EH (cell line): ENCODE data around the gene SYCP3.
A peak's percentile ranks its signal among the peaks of the same experiment; 100 is the strongest.
"Not testable (repeated sequence)": the region's sequence is repeated elsewhere in the genome, so short reads cannot be mapped to it uniquely, and the experiment has no call there.

Experiments used
- DNase-seq: peaks from one replicate; pipeline ENCODE4 v3.0.0-alpha.2; 2015; ENCODE audit warnings: low read depth

The SYCP3 gene

GRCh38 chr12:101713059-101713682 lies 26.1 kb downstream of the SYCP3 start:
- DNase-seq: no peak

GRCh38 chr12:101710288-101710687 lies 29.0 kb downstream of the SYCP3 start:
- DNase-seq: no peak

GRCh38 chr12:101707131-101707782 lies 32.0 kb downstream of the SYCP3 start:
- no peak for DNase-seq

GRCh38 chr12:101706403-101706802 lies 32.9 kb downstream of the SYCP3 start:
- DNase-seq: no peak

- no peak for DNase-seq
Measured at GRCh38 chr12:101703487-101703886, 35.8 kb downstream of the SYCP3 start.

- no peak for DNase-seq
Measured at GRCh38 chr12:101700299-101700820, 38.9 kb downstream of the SYCP3 start.

- DNase-seq: peak; percentile 27
Measured at GRCh38 chr12:101698800-101699347, 40.4 kb downstream of the SYCP3 start.

- peak; percentile 34 for DNase-seq
Measured at GRCh38 chr12:101697930-101698799, 41.1 kb downstream of the SYCP3 start.

- peak; percentile 58 for DNase-seq
Measured at GRCh38 chr12:101697197-101697929, 41.9 kb downstream of the SYCP3 start, which contains the start of gene CHPT1. Gene CHPT1, plus strand, starts transcription at chr12:101697640. Its CDS starts 222 bp downstream, at chr12:101697862.

- no peak for DNase-seq
Measured at GRCh38 chr12:101696251-101697196, 42.7 kb downstream of the SYCP3 start.

- no peak for DNase-seq
Measured at GRCh38 chr12:101695706-101696105, 43.6 kb downstream of the SYCP3 start.

- DNase-seq: no peak
Measured at GRCh38 chr12:101694986-101695385, 44.3 kb downstream of the SYCP3 start.

- no peak for DNase-seq
Measured at GRCh38 chr12:101694297-101694848, 44.9 kb downstream of the SYCP3 start.

- no peak for DNase-seq
Measured at GRCh38 chr12:101691503-101692096, 47.7 kb downstream of the SYCP3 start.

GRCh38 chr12:101690544-101691098 lies 48.6 kb downstream of the SYCP3 start:
- no peak for DNase-seq

- no peak for DNase-seq
Measured at GRCh38 chr12:101686176-101686575, 53.1 kb downstream of the SYCP3 start.

GRCh38 chr12:101685092-101685491 lies 54.2 kb downstream of the SYCP3 start:
- DNase-seq: peak; percentile 20

GRCh38 chr12:101681627-101682026 lies 57.6 kb downstream of the SYCP3 start:
- DNase-seq: not testable (repeated sequence)

GRCh38 chr12:101680647-101681046 lies 58.6 kb downstream of the SYCP3 start:
- DNase-seq: no peak
